Ishikawa (cell line): ENCODE data around the gene MRPS23.

Experiments used
- CEBPB ChIP-seq: IDR thresholded peaks from 2 replicates; pipeline ENCODE4 v1.6.1; 2012
- CREB1 ChIP-seq: IDR thresholded peaks from 2 replicates; pipeline ENCODE4 v1.6.1; 2012; ENCODE audit warnings: low read depth
- EGR1 ChIP-seq: IDR thresholded peaks from 2 replicates; pipeline ENCODE4 v1.6.1; 2012
- EP300 ChIP-seq: IDR thresholded peaks from 2 replicates; pipeline ENCODE4 v1.6.1; 2012; ENCODE audit warnings: borderline replicate concordance
- FOXM1 ChIP-seq: IDR thresholded peaks from 2 replicates; pipeline ENCODE4 v1.6.1; 2012; ENCODE audit warnings: low read depth, borderline replicate concordance
- MAX ChIP-seq: IDR thresholded peaks from 2 replicates; pipeline ENCODE4 v1.6.1; 2012
- NFIC ChIP-seq: IDR thresholded peaks from 2 replicates; pipeline ENCODE4 v1.6.1; 2012
- RAD21 ChIP-seq: IDR thresholded peaks from 2 replicates; pipeline ENCODE4 v1.6.1; 2012; ENCODE audit warnings: low read depth
- REST ChIP-seq: IDR thresholded peaks from 2 replicates; pipeline ENCODE4 v1.6.1; 2012; ENCODE audit warnings: low read depth, mild to moderate bottlenecking
- TAF1 ChIP-seq: IDR thresholded peaks from 2 replicates; pipeline ENCODE4 v1.6.1; 2012; ENCODE audit warnings: low read depth, mild to moderate bottlenecking
- TCF12 ChIP-seq: IDR thresholded peaks from 2 replicates; pipeline ENCODE4 v1.6.1; 2012; ENCODE audit warnings: low read depth
- TEAD4 ChIP-seq: IDR thresholded peaks from 2 replicates; pipeline ENCODE4 v1.6.1; 2012
- USF1 ChIP-seq: IDR thresholded peaks from 2 replicates; pipeline ENCODE4 v1.6.1; 2012
- YY1 ChIP-seq: IDR thresholded peaks from 2 replicates; pipeline ENCODE4 v1.6.1; 2012; ENCODE audit warnings: low read depth
- ZBTB7A ChIP-seq: IDR thresholded peaks from 2 replicates; pipeline ENCODE4 v1.6.1; 2012; ENCODE audit warnings: low read depth

Gene MRPS23

GRCh38 chr17:57788725-57789124 is 61.1 kb downstream of the MRPS23 start:
- TF ChIP-seq CEBPB (no peak), REST (no peak), ZBTB7A (no peak), TEAD4 (no peak), TAF1 (no peak), YY1 (no peak), TCF12 (no peak), MAX (no peak), EGR1 (no peak), CREB1 (no peak), NFIC (no peak), USF1 (no peak), FOXM1 (no peak), EP300 (no peak), RAD21 (no peak)

GRCh38 chr17:57785022-57785421 is 64.8 kb downstream of the MRPS23 start:
- TF ChIP-seq TAF1 (no peak), NFIC (no peak), EP300 (no peak), FOXM1 (no peak), USF1 (no peak), ZBTB7A (no peak), TCF12 (no peak), YY1 (no peak), EGR1 (no peak), CEBPB (no peak), MAX (no peak), TEAD4 (no peak), RAD21 (no peak), REST (no peak), CREB1 (no peak)
